Muscle layer of duodenum (tissue), 2 donors: ENCODE measurements around the gene SEC62.

Experiments
- H3K27ac ChIP-seq: one replicate; pipeline ENCODE4 v1.7.0; 2013; ENCODE audit warnings: mild to moderate bottlenecking, low read length
- H3K27me3 ChIP-seq: one replicate; pipeline ENCODE4 v1.7.0; 2013; ENCODE audit warnings: low read depth, mild to moderate bottlenecking, control low read depth, low read length
- H3K36me3 ChIP-seq, 2 donors: one replicate each; pipeline ENCODE4 v1.7.0; 2013; ENCODE audit warnings: low read length in 2 of 2, control low read depth in 1 of 2, mild to moderate bottlenecking in 1 of 2; ENCODE audit not compliant: insufficient read depth in 2 of 2, control insufficient read depth in 1 of 2
- H3K4me1 ChIP-seq, 2 donors: one replicate each; pipeline ENCODE4 v1.7.0; 2013; ENCODE audit warnings: low read length in 2 of 2, mild to moderate bottlenecking in 2 of 2, control low read depth in 1 of 2, moderate library complexity in 1 of 2; ENCODE audit not compliant: insufficient read depth in 2 of 2, control insufficient read depth in 1 of 2
- H3K4me3 ChIP-seq, 2 donors: one replicate each; pipeline ENCODE4 v1.7.0; 2013; ENCODE audit warnings: low read length in 2 of 2, low read depth in 1 of 2, mild to moderate bottlenecking in 1 of 2
- H3K9me3 ChIP-seq, 2 donors: one replicate each; pipeline ENCODE4 v1.7.0; 2013; ENCODE audit warnings: low read length in 2 of 2, control low read depth in 1 of 2, mild to moderate bottlenecking in 1 of 2; ENCODE audit not compliant: control insufficient read depth in 1 of 2
- donor health status: healthy.

Gene SEC62, protein sequence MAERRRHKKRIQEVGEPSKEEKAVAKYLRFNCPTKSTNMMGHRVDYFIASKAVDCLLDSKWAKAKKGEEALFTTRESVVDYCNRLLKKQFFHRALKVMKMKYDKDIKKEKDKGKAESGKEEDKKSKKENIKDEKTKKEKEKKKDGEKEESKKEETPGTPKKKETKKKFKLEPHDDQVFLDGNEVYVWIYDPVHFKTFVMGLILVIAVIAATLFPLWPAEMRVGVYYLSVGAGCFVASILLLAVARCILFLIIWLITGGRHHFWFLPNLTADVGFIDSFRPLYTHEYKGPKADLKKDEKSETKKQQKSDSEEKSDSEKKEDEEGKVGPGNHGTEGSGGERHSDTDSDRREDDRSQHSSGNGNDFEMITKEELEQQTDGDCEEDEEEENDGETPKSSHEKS

GRCh38 chr3:169966428-169966950 lies at the start of gene SEC62:
Gene SEC62, plus strand, starts transcription at chr3:169966807. Its CDS starts 16 bp downstream, at chr3:169966823.
- Histone ChIP-seq H3K27ac (peak within 1 kb of the TSS; percentile 94), H3K36me3 (peaks cover 0 to 4% of the 10 kb centered on the region in 2 donors), H3K4me3 (peak within 1 kb of the TSS; percentile 87 to 92), H3K4me1 (peaks cover 18 to 33% of the 10 kb centered on the region in 2 donors), H3K27me3 (no peaks in the 10 kb centered on the region), H3K9me3 (no peaks in the 10 kb centered on the region)

- Histone ChIP-seq H3K36me3 (no peaks in the 10 kb centered on the region), H3K27ac (no peak overlapping the region), H3K4me1 (no peaks in the 10 kb centered on the region)
Observed at GRCh38 chr3:169923189-169923588, 43.4 kb upstream of the SEC62 start.

GRCh38 chr3:169923831-169924230 lies 42.8 kb upstream of the SEC62 start:
- no peak overlapping the region for H3K4me3 ChIP-seq
- no peaks in the 10 kb centered on the region for H3K36me3 ChIP-seq
- H3K27me3 ChIP-seq = no peaks in the 10 kb centered on the region
- H3K27ac ChIP-seq = no peak overlapping the region
- H3K9me3 ChIP-seq = no peaks in the 10 kb centered on the region
- H3K4me1 ChIP-seq = no peaks in the 10 kb centered on the region

More at GRCh38 chr3:169923189-169923588, 43.4 kb upstream of the SEC62 start:
- no peaks in the 10 kb centered on the region for H3K27me3 ChIP-seq
- H3K4me3 ChIP-seq = no peak overlapping the region
- no peaks in the 10 kb centered on the region for H3K9me3 ChIP-seq

DNA sequence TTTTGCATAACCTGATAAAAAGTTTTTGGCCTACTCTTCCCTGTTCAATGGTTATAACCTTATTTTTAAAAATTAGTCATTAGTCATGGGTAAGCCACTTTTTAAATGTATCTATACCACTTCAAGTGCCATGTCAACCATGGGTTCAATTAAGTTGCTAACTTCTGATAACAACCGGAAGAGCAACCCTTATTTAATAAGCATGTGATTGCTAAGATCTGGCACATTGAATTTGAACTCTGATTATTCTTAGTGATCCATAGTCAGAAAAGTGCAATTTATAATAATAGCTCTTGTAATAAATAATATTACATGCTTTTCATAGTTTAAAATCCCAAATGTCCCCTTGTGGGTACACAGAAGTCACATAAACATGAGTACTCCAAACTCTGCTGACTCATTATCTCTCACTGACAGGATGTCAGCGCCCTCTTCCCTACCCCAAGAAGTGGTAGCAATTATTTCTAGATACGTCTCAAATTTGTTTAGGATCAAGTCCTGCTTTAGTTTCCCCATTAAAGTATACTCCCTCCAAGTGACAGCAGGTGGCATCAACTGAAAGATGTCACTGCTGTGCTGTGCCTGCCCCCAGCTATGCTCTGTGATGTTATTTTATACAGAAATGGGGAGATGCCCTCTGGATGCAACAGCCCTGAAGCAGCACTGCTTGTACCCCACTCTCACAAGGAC lies 36.6 kb upstream of the SEC62 start:
- no peak overlapping the region for H3K4me3 ChIP-seq
- no peaks in the 10 kb centered on the region for H3K9me3 ChIP-seq
- H3K36me3 ChIP-seq = no peaks in the 10 kb centered on the region
- no peaks in the 10 kb centered on the region for H3K4me1 ChIP-seq
- H3K27me3 ChIP-seq = no peaks in the 10 kb centered on the region
- H3K27ac ChIP-seq = no peak overlapping the region

DNA sequence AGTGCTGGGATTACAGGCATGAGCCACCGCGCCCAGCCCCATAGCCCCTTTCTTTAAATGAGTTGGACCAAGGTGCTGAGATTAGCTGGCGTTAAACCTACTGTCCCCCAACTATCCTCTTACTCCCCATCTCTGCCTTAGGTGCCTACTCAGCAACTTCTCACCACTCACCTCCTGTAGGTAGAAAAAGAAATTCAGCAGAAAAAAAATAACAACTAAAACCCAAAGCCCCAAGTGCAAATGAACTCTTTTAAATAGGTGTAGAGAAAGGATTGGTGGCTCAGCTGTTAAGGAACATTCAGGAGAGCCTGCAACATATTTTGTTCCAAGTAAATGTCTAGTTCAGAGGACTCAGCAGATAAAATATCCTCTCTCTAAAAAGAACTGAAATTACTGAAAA lies 35.8 kb upstream of the SEC62 start:
- Histone ChIP-seq H3K27me3 (no peaks in the 10 kb centered on the region), H3K36me3 (no peaks in the 10 kb centered on the region), H3K9me3 (no peaks in the 10 kb centered on the region), H3K27ac (no peak overlapping the region), H3K4me1 (no peaks in the 10 kb centered on the region), H3K4me3 (no peak overlapping the region)

DNA sequence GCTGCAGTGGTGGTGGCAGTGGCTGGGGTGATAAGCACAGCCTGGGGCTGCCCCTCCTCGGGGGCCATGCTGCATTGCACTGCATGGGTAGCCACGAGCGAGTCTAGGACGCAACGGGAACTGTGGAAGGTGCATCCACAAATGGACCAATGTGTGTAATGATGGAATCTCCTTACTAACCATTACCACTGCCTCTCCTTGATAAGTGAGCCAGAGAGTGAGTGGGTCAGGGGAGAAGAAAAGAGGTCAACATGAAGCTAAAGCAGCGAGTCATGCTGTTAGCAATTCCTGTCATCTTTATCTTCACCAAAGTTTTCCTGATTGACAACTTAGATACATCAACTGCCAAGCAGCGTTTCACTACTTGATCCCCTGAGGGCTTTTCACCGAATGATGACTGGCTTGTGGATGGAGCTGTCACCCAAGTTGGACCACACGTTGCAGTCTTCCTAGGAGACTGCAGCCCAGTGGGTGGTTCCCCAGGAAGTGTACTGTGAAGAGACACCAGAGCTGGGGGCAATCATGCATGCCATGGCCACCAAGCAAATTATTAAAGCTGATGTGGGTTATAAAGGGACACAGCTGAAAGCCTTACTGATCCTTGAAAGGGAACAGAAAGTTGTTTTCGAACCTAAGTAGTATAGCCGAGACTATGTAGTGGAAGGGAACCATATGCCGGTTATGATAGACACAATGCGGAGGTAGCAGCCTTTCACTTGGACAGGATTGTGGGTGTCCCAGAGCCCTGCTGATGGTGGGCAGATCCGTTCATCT lies 34.7 kb upstream of the SEC62 start:
- no peak overlapping the region for H3K27ac ChIP-seq
- no peaks in the 10 kb centered on the region for H3K27me3 ChIP-seq
- H3K36me3 ChIP-seq = no peaks in the 10 kb centered on the region
- no peaks in the 10 kb centered on the region for H3K4me1 ChIP-seq
- no peak overlapping the region for H3K4me3 ChIP-seq
- no peaks in the 10 kb centered on the region for H3K9me3 ChIP-seq

DNA sequence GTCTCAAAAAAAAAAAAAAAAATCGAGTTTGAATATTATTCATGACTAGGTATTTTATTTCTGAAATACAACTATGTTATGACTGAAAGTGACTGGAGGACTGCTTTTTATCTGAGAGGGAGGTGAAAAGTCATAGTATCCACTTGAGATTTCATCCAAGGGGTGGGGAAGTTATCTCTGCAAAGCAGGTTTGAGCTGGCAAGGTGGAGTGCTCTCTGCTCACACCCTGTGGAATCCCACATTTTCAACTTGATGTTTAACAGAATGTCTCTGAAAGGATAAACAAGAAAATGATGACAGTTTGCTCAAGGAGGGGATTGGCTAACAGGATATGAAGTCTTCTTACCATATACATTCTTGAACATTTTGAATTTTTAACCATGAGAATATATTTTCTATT lies 27.3 kb upstream of the SEC62 start:
- no peak overlapping the region for H3K4me3 ChIP-seq
- no peaks in the 10 kb centered on the region for H3K9me3 ChIP-seq
- H3K4me1 ChIP-seq = no peaks in the 10 kb centered on the region
- H3K27me3 ChIP-seq = no peaks in the 10 kb centered on the region
- no peaks in the 10 kb centered on the region for H3K36me3 ChIP-seq
- no peak overlapping the region for H3K27ac ChIP-seq

DNA sequence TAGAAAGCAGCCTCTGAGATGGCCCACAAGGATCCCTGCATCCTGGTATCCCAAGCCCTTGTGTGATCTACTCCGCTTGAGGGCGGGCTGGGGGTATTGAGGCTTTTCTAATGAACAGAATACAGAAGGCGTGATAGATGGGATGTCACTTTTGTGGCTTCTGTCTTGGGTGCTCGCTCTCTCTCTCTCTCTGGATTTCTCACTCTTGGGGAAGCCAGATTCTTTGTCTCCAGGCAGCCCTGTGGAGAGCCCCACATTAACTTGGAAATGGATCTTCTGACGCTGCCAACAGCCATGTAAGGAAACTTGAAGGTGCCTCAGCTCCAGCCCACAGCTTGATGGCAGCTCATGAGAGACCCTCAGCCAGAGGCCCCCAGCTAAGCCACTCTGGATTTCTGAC lies 26.9 kb upstream of the SEC62 start:
- H3K36me3 ChIP-seq = no peaks in the 10 kb centered on the region
- H3K4me1 ChIP-seq = no peaks in the 10 kb centered on the region
- H3K27ac ChIP-seq = no peak overlapping the region
- no peak overlapping the region for H3K4me3 ChIP-seq
- no peaks in the 10 kb centered on the region for H3K27me3 ChIP-seq
- no peaks in the 10 kb centered on the region for H3K9me3 ChIP-seq

DNA sequence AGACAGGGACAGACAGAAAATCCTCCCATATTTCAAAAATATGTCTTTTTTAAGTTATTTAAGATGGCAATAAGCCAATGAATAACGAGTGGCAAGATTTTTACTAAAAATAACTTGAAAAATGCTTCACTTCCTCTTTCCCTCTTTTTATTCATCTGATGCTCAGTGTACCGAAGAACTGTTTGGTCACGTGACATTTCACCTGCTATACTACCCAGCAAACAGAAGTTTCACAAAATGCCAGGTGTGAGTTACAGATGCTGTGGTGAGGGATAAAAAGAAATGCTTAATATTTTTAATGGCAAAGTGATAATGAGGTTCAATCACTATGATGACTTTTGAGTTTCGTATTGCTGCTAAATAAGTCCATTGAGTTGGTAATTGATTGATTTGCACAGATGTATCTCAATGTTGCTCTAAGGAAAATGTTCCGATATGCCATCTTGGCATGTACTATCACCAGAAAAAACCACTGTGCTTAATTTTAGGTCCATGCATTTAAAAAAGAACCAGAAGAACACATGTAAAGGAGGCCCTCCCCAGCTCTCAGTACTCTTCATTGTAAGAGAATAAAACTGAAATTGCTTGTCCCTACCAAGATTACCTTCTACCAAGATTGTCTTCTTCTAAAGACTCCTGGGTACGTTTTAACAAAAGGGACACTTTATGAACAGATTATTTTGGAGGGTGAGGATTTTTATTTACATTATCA lies 26.0 kb upstream of the SEC62 start:
- H3K27ac ChIP-seq = no peak overlapping the region
- no peaks in the 10 kb centered on the region for H3K27me3 ChIP-seq
- H3K4me3 ChIP-seq = no peak overlapping the region
- H3K9me3 ChIP-seq = no peaks in the 10 kb centered on the region
- no peaks in the 10 kb centered on the region for H3K36me3 ChIP-seq
- H3K4me1 ChIP-seq = no peaks in the 10 kb centered on the region

GRCh38 chr3:169945313-169945712 lies 21.3 kb upstream of the SEC62 start:
- H3K9me3 ChIP-seq = no peaks in the 10 kb centered on the region
- no peak overlapping the region for H3K4me3 ChIP-seq
- no peaks in the 10 kb centered on the region for H3K27me3 ChIP-seq
- peak overlapping the region; percentile 46 for H3K27ac ChIP-seq
- H3K36me3 ChIP-seq = no peaks in the 10 kb centered on the region
- H3K4me1 ChIP-seq = no peaks in the 10 kb centered on the region
